Measurements from ENCODE around the gene SUN3. TPM values are rescaled to one million over a fixed set of nuclear protein-coding genes. Genes with fewer than 3 reads are reported as not detected.

SUN3 gene
- total RNA-seq, 4 donors from 2014 or later, result not detected

DNA sequence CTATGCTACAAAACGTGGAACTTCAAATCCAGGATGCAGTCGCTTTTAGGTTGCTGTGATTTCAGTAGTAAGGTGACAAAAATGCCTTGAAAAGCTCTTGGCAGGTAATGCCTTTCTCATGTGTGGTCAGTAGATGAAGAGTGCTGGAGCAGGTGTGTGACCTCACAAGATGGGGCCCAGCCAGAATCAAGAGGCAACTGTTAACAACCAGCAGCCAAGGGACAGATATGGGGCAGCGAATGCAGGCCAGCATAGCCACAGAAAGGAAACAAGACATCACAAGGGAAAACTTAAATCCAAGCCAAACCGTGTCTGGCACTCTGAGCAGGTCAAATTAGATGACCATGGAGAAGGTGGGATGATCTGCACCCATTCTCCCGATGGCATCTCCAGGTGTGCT lies 61.8 kb downstream of the SUN3 start:
- no peak overlapping the region for H3K27ac ChIP-seq

DNA sequence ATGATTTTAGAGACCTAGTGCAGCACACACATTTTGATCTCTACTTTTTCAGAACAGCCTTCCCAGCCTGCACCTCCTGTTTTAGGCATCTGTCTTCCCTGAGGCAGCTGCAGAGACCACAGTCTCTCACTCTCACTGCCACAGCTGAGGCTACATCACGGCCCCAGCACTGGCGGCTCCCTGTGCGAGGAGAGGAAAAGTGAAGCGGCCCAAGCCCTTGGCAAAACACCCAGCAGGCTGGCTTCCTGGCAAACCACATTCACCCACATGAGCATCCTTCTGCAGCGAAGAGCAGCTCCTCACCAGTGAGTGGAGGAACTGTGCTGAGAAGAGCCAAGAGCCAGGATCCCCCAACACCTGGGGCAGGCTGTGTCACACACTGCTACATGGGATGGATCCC lies 63.5 kb downstream of the SUN3 start:
- ATAC-seq (no peak), DNase-seq (no peak)
- Histone ChIP-seq H3K27me3 (no peaks in the 10 kb centered on the region), H3K27ac (no peak overlapping the region), H3K4me3 (no peak overlapping the region), H3K36me3 (peaks cover 0 to 77% of the 10 kb centered on the region in 2 donors), H3K9me3 (no peaks in the 10 kb centered on the region), H3K4me1 (peaks cover 0 to 4% of the 10 kb centered on the region in 2 donors)
- TF ChIP-seq, protein P1, sequence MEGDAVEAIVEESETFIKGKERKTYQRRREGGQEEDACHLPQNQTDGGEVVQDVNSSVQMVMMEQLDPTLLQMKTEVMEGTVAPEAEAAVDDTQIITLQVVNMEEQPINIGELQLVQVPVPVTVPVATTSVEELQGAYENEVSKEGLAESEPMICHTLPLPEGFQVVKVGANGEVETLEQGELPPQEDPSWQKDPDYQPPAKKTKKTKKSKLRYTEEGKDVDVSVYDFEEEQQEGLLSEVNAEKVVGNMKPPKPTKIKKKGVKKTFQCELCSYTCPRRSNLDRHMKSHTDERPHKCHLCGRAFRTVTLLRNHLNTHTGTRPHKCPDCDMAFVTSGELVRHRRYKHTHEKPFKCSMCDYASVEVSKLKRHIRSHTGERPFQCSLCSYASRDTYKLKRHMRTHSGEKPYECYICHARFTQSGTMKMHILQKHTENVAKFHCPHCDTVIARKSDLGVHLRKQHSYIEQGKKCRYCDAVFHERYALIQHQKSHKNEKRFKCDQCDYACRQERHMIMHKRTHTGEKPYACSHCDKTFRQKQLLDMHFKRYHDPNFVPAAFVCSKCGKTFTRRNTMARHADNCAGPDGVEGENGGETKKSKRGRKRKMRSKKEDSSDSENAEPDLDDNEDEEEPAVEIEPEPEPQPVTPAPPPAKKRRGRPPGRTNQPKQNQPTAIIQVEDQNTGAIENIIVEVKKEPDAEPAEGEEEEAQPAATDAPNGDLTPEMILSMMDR (IDR thresholded peaks at IDR 0.05 in 4 of 5, conservative IDR thresholded peaks at IDR 0.05 in 1 of 5), result no peak
- no peak for TF ChIP-seq POLR2A (IDR thresholded peaks at IDR 0.05)
- intact Hi-C loops (cut with DNase I; ENCODE audit: low total_unique reads) (no loop called here), in situ Hi-C loops (cut with MboI; ENCODE audit: low sequenced_read_pairs in 4 of 4) (no loop called here)

More for the DNA sequence above, 61.8 kb downstream of the SUN3 start:
- TF ChIP-seq, protein P1 (IDR thresholded peaks at IDR 0.05 in 4 of 5, conservative IDR thresholded peaks at IDR 0.05 in 1 of 5), result no peak
- TF ChIP-seq POLR2A (IDR thresholded peaks at IDR 0.05), result no peak
- intact Hi-C loops (cut with DNase I; ENCODE audit: low total_unique reads) (no loop called here), in situ Hi-C loops (cut with MboI; ENCODE audit: low sequenced_read_pairs in 4 of 4) (no loop called here)
- H3K4me1 ChIP-seq, result peaks cover 0 to 4% of the 10 kb centered on the region in 2 donors
- H3K9me3 ChIP-seq, result no peaks in the 10 kb centered on the region
- H3K4me3 ChIP-seq, result no peak overlapping the region
- H3K36me3 ChIP-seq, result peaks cover 0 to 75% of the 10 kb centered on the region in 2 donors
- no peaks in the 10 kb centered on the region for H3K27me3 ChIP-seq
- ATAC-seq, result no peak
- DNase-seq, result no peak

DNA sequence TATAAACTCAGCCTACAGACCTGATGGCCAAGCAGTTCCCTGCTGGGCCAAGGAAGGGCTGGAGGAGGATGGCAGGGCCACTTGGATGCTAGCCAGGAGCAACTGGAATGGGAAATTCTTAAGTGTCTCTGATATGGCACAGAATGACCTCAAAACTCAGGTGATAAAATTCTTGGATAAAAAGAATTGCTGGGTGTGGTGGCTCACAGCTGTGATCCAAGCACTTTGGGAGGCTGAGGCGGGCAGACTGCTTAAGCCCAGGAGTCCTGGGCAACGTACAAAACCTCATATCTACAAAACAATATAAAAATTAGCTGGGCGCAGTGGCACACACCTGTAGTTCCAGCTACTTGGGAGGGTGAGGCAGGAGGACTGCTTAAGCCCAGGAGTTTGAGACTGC lies 66.6 kb downstream of the SUN3 start:
- intact Hi-C loops (cut with DNase I; ENCODE audit: low total_unique reads), result no loop called here
- Histone ChIP-seq H3K9me3 (no peaks in the 10 kb centered on the region), H3K27ac (no peak overlapping the region), H3K4me3 (no peak overlapping the region), H3K4me1 (no peaks in the 10 kb centered on the region), H3K27me3 (no peaks in the 10 kb centered on the region), H3K36me3 (peaks cover 0 to 66% of the 10 kb centered on the region in 2 donors)
- in situ Hi-C loops (cut with MboI; ENCODE audit: low sequenced_read_pairs in 4 of 4), result no loop called here
- no peak for DNase-seq
- TF ChIP-seq, protein P1 (IDR thresholded peaks at IDR 0.05 in 4 of 5, conservative IDR thresholded peaks at IDR 0.05 in 1 of 5), result no peak
- no peak for TF ChIP-seq POLR2A (IDR thresholded peaks at IDR 0.05)
- no peak for ATAC-seq

DNA sequence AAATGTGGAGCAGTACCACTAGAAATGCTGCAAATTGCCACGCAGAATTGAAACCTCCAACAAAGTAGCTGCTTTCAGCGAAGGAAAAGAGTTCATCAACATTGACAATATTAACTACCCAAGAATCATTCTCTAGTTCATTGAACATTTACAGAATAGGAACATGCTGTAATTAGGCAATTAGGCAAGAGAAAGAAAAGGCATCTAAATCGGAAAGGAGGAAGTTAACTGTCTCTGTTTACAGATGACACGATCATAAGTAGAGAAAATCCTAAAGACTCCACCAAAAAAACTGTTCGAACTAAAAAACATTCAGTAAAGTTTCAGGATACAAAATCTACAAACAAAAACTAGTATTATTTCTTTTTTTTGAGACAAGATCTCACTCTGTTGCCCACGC lies 71.8 kb downstream of the SUN3 start:
- Histone ChIP-seq H3K4me1 (no peaks in the 10 kb centered on the region), H3K27me3 (no peaks in the 10 kb centered on the region), H3K4me3 (no peak overlapping the region), H3K36me3 (peaks cover 0 to 15% of the 10 kb centered on the region in 2 donors), H3K9me3 (no peaks in the 10 kb centered on the region), H3K27ac (no peak overlapping the region)
- in situ Hi-C loops (cut with MboI; ENCODE audit: low sequenced_read_pairs in 4 of 4), result no loop called here
- ATAC-seq (no peak), DNase-seq (no peak)
- TF ChIP-seq, protein P1 (IDR thresholded peaks at IDR 0.05 in 4 of 5, conservative IDR thresholded peaks at IDR 0.05 in 1 of 5), result no peak
- no peak for TF ChIP-seq POLR2A (IDR thresholded peaks at IDR 0.05)
- intact Hi-C loops (cut with DNase I; ENCODE audit: low total_unique reads), result no loop called here

DNA sequence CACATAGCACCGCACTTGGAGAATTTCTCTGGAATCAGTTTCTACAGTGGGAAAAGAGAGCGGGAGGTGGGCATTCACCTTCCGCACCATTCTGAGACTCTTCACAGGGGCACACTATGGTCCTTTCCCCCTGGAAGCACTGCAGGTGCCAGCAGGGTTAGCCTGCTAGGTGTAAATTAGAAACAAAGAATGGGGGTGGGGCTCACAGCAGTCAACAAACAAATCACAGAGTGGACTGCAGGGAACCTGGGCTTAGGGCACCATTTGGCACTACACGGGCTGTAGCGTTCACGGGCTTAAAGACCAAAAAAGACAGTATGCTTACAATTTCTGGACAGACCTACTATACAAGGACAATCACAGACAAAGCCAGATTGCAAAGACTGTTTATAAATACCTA lies 72.7 kb downstream of the SUN3 start:
- in situ Hi-C loops (cut with MboI; ENCODE audit: low sequenced_read_pairs in 4 of 4) (no loop called here), intact Hi-C loops (cut with DNase I; ENCODE audit: low total_unique reads) (no loop called here)
- no peaks in the 10 kb centered on the region for H3K27me3 ChIP-seq
- no peaks in the 10 kb centered on the region for H3K4me1 ChIP-seq
- DNase-seq, result no peak
- no peaks in the 10 kb centered on the region for H3K9me3 ChIP-seq
- no peak overlapping the region for H3K4me3 ChIP-seq
- H3K27ac ChIP-seq, result no peak overlapping the region
- peaks cover 0 to 6% of the 10 kb centered on the region in 2 donors for H3K36me3 ChIP-seq
- TF ChIP-seq, protein P1 (IDR thresholded peaks at IDR 0.05 in 4 of 5, conservative IDR thresholded peaks at IDR 0.05 in 1 of 5), result no peak
- TF ChIP-seq POLR2A (IDR thresholded peaks at IDR 0.05), result no peak
- ATAC-seq, result no peak
